Ovary (tissue), 9 donors: Measurements from ENCODE around the gene RHBDD3. TPM values are rescaled to one million over a fixed set of nuclear protein-coding genes. Genes with fewer than 3 reads are reported as not detected.

Source experiments
- DNase-seq, 5 donors: peaks; one replicate each; pipeline ENCODE4 v3.0.0-alpha.2; 2019 to 2020
- H3K27ac ChIP-seq, 2 donors: fragments of 200-600 bp; one replicate each; pipeline versions ENCODE4 v1.5.1 to v1.8.0; 2019 to 2022
- H3K27me3 ChIP-seq: fragments of 200-600 bp; one replicate; pipeline ENCODE4 v1.8.0; 2022
- H3K36me3 ChIP-seq: fragments of 200-600 bp; sonication (generic); one replicate; pipeline ENCODE4 v1.5.1; 2019
- H3K4me1 ChIP-seq: one replicate; pipeline ENCODE4 v1.8.1; 2013; ENCODE audit warnings: mild to moderate bottlenecking, moderate library complexity; ENCODE audit not compliant: insufficient read depth
- H3K4me3 ChIP-seq: fragments of 200-600 bp; sonication (generic); one replicate; pipeline ENCODE4 v1.5.1; 2017
- H3K9me3 ChIP-seq, 2 donors: fragments of 200-600 bp in 1 of 2; sonication (generic) in 1 of 2; one replicate each; pipeline versions ENCODE4 v1.5.1 to v1.8.1; 2013 to 2019; ENCODE audit warnings: mild to moderate bottlenecking in 1 of 2, moderate library complexity in 1 of 2
- EP300 ChIP-seq: sonication (generic); formaldehyde crosslinking; IDR thresholded peaks from one replicate; pipeline ENCODE4 v1.6.1; 2017; ENCODE audit warnings: antibody characterized with exemption
- POLR2A ChIP-seq: fragments of 450-650 bp; IDR thresholded peaks from one replicate; pipeline ENCODE4 v1.6.1; 2017; ENCODE audit warnings: antibody characterized with exemption, mild to moderate bottlenecking, moderate library complexity
- WGBS, 3 donors: extraction: QIAGEN DNeasy Blood & Tissue Kit in 1 of 3; methylation state at CpG; one replicate each; pipeline versions ENCODE4 v1.1.5 to v1.1.7; 2013 to 2017; 5-methylcytosine and 5-hydroxymethylcytosine counted together
- intact Hi-C, 4 donors: fragments of 100-400 bp; cut with DNase I; formaldehyde crosslinking; loops; one replicate each; pipeline versions ENCODE4 v1.11.0 to v1.15.1; 2022 to 2023
- polyA plus RNA-seq, 2 donors: library from polyadenylated mRNA; stranded (reverse); fragments of 200-250 nt in 1 of 2; fragments of 350-450 nt in 1 of 2; fragmentation: Illumina TruSeq in 1 of 2; extraction: RNeasy Lipid Tissue Mini Kit (QIAGEN cat#74804) in 1 of 2; gene quantifications; one replicate each; pipeline ENCODE4 v1.2.3, GENCODE V29; 2013 to 2014
- total RNA-seq, 7 donors: library from RNA; depleted of rRNA in 2 of 7; stranded (reverse); fragments of >200 nt in 2 of 7; fragmentation: NEBNext Ultra II Directional in 3 of 7; extraction: Animal tissue kit (Norgen Biotek cat#: 25700) in 3 of 7; gene quantifications; one replicate each; pipeline versions ENCODE4 v1.1.0 to v1.2.4, GENCODE V29; 2016 to 2023
- TF ChIP-seq, protein P1 (sequence below), 3 donors: fragments of 450-650 bp in 2 of 3; fragments of 200-600 bp in 1 of 3; IDR thresholded peaks; one replicate each; pipeline versions ENCODE4 v1.5.1 to v1.8.0; 2016 to 2022; ENCODE audit warnings: antibody characterized with exemption in 3 of 3, mild to moderate bottlenecking in 1 of 3
- donor health status: DM: no; HTN: no; CAD: no; lungs with moderate emphysema.
- donor health status: DM: no; HTN: no; CAD: no.
- donor health status: Bipolar disorder and iron deficiency.
- donor health status: DM: yes; HTN: yes; CAD: no.
- donor health status: DM: no; HTN: no; CAD: no.
- donor health status: DM: yes; HTN: yes; CAD: no.

RHBDD3 gene
- total and polyA plus RNA-seq, 9 donors = 4.2 to 26.8 (median 19.4) TPM

DNA sequence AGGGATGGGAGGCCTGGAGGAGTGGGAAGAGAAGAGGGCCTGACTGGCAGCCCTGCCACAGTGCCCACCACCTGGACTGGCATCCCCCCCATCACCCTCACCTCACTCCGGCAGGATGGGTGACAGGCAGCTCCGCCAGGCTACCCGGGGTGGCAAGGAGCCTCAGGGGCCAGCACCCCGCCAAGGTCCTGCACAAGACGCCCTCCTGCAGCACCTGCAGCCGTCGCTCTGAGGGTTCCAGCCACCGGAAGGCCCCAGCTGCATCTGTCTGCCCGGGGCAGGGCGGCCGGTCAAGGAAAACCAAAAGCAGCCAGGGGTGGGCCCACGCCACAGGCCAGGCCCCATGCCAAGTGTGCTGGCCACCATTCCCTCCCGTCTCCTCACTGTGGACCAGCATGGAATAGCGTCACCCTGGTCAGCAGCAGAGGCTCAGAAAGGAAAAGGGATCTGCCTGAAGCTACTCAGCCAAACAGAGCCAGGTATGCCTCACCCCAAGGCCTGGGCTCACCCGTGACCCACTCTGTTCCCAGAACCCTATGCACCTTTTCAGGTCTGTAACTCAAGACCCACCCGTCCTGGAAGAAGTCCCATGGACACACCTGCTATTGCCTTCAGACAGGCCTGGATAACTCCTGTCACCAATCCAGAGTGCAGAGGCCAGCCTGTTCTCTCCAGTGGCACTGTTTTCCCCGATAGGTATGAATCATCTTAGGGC, 7.0 kb downstream of the RHBDD3 start:
- no peaks in the 10 kb centered on the region for H3K36me3 ChIP-seq
- TF ChIP-seq POLR2A = no peak
- TF ChIP-seq, protein P1, sequence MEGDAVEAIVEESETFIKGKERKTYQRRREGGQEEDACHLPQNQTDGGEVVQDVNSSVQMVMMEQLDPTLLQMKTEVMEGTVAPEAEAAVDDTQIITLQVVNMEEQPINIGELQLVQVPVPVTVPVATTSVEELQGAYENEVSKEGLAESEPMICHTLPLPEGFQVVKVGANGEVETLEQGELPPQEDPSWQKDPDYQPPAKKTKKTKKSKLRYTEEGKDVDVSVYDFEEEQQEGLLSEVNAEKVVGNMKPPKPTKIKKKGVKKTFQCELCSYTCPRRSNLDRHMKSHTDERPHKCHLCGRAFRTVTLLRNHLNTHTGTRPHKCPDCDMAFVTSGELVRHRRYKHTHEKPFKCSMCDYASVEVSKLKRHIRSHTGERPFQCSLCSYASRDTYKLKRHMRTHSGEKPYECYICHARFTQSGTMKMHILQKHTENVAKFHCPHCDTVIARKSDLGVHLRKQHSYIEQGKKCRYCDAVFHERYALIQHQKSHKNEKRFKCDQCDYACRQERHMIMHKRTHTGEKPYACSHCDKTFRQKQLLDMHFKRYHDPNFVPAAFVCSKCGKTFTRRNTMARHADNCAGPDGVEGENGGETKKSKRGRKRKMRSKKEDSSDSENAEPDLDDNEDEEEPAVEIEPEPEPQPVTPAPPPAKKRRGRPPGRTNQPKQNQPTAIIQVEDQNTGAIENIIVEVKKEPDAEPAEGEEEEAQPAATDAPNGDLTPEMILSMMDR (IDR thresholded peaks at IDR 0.05) = no peak
- no peak for TF ChIP-seq EP300

DNA sequence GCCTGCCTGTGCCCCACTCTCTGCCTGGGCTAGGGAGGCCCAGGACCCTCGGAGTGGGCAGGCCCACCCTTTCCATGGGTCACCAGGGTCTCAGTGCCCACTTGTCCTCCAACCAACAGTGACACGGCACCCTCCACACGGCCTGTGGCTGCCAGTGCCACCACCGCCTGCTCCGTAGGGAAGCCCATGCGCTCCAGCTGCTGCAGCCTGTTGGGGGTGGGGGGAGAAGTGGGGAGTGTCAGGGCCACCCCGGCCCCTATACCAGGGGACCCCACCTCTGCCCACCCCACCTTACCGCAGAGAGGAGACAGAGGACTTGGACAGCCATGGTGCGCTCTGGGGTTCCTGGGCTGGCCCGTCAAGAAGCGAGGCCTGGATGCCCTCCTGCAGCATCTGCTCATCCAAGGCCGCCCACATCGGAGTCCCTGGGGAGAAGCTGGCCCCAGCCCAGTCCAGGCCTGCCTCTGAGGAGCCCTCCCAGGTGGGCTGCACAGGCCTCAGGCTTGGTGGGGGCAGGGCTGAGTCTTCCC, 7.7 kb downstream of the RHBDD3 start:
- Histone ChIP-seq H3K9me3 (no peaks in the 10 kb centered on the region), H3K27ac (no peak overlapping the region), H3K36me3 (no peaks in the 10 kb centered on the region), H3K4me1 (no peaks in the 10 kb centered on the region), H3K4me3 (no peak overlapping the region), H3K27me3 (no peaks in the 10 kb centered on the region)
- 75 to 78% (median 77%) methylated on average over 6 to 13 of the region's 13 CpGs for WGBS, 3 donors
- intact Hi-C loops = no loop called here
- DNase-seq = peak in 1 of 5 donors; percentile 17
- TF ChIP-seq POLR2A (no peak), EP300 (no peak)
- TF ChIP-seq, protein P1 (IDR thresholded peaks at IDR 0.05) = no peak

More for the DNA sequence above, 7.0 kb downstream of the RHBDD3 start:
- Histone ChIP-seq H3K4me3 (no peak overlapping the region), H3K27me3 (no peaks in the 10 kb centered on the region), H3K4me1 (no peaks in the 10 kb centered on the region), H3K27ac (no peak overlapping the region), H3K9me3 (no peaks in the 10 kb centered on the region)
- 59 to 69% (median 69%) methylated on average over 17 of the region's 17 CpGs for WGBS, 3 donors
- intact Hi-C loops = no loop called here
- DNase-seq = peak in 1 of 5 donors; percentile 61

DNA sequence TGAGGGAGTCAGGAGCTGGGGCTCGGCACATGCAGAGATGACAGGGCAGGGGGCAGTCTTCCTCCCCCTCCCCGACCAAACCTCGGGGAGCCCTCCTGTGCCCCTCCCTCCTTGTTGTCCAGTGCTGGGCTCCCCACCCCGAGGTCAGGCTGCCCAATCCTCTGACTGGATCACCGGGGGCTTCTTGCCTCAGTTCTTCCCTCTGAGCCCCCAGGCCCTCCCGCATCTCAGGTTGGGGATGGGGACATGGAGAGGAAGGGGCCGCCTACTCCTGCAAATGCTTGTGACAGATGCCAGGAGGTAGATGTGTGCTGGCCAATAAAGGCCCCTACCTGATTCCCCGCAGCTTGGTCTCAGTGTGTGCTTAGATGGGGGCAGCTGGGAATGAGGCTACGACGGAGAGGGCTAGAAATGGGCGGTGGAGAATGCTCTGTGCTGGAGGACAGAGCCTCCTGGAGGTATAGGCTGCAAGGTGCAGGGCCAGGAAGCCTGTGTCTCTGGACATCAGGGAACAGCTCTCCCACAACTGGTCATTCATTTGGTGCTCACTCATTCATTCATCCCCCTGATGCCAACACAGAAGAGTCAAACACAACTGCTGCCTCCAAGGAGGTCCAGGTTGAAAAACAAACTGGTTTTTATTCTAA, 8.4 kb downstream of the RHBDD3 start:
- Histone ChIP-seq H3K27ac (no peak overlapping the region), H3K36me3 (no peaks in the 10 kb centered on the region), H3K4me3 (no peak overlapping the region), H3K9me3 (no peaks in the 10 kb centered on the region), H3K27me3 (no peaks in the 10 kb centered on the region), H3K4me1 (no peaks in the 10 kb centered on the region)
- TF ChIP-seq EP300 (no peak), POLR2A (no peak)
- TF ChIP-seq, protein P1 (IDR thresholded peaks at IDR 0.05) = no peak
- 65 to 76% (median 74%) methylated on average over 11 of the region's 11 CpGs for WGBS, 3 donors
- intact Hi-C loops = no loop called here
- no peak for DNase-seq

DNA sequence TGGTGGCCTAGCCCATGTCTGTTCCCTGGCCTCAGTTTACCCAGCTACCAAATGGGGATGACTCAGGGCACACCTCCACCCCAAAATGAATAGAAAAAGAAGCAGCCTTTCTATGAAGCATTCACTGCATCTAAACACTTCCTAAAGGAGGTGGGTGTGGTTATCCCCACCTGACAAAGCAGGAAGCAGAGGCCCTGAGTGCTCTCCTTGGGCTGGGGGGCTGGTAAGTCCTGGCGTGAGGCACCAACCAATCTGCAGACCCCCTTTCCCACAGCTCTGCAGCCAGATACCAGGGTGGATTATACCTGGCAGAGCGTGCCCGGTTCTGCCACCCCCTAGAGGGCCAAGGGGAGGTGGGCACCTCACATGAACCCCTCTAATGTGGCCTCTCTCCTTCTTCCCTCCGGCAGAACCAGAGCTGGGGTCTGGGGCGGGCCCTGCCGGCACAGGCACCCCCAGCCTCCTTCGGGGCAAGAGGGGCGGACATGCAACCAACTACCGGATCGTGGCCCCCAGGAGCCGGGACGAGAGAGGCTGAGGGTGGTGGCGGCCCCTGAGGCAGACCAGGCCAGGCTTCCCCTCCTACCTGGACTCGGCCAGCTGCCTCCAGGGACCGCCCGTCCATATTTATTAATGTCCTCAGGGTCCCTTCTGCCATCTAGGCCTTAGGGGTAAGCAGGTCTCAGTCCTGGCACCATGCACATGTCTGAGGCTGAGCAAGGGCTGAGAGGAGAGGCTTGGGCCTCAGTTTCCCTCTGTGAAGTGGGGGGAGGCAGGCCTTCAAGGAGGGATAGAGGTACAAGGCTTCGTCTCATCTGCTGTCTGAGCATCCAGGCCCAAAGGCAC, 9.2 kb downstream of the RHBDD3 start:
- intact Hi-C loops = no loop called here
- TF ChIP-seq POLR2A (no peak), EP300 (no peak)
- TF ChIP-seq, protein P1 (IDR thresholded peaks at IDR 0.05) = no peak
- peak in 1 of 5 donors; percentile 12 for DNase-seq
- H3K36me3 ChIP-seq = no peaks in the 10 kb centered on the region
- H3K9me3 ChIP-seq = no peaks in the 10 kb centered on the region
- no peaks in the 10 kb centered on the region for H3K4me1 ChIP-seq
- no peak overlapping the region for H3K27ac ChIP-seq
- WGBS, 3 donors = 87 to 90% (median 90%) methylated on average over 17 of the region's 17 CpGs
- H3K4me3 ChIP-seq = no peak overlapping the region
- H3K27me3 ChIP-seq = no peaks in the 10 kb centered on the region
